OCI-M2 (cell line): ENCODE results near the gene SPATA21.
"Not testable (repeated sequence)": the region's sequence is repeated elsewhere in the genome, so short reads cannot be mapped to it uniquely, and the experiment has no call there.

Source experiments
- DNase-seq: peaks from one replicate; lab custom pipeline; 2025; ENCODE audit not compliant: unreplicated experiment; lab: John Stamatoyannopoulos, UW

SPATA21 gene

GRCh38 chr1:16386454-16387113 lies 50.6 kb downstream of the SPATA21 start:
- no peak for DNase-seq

DNA sequence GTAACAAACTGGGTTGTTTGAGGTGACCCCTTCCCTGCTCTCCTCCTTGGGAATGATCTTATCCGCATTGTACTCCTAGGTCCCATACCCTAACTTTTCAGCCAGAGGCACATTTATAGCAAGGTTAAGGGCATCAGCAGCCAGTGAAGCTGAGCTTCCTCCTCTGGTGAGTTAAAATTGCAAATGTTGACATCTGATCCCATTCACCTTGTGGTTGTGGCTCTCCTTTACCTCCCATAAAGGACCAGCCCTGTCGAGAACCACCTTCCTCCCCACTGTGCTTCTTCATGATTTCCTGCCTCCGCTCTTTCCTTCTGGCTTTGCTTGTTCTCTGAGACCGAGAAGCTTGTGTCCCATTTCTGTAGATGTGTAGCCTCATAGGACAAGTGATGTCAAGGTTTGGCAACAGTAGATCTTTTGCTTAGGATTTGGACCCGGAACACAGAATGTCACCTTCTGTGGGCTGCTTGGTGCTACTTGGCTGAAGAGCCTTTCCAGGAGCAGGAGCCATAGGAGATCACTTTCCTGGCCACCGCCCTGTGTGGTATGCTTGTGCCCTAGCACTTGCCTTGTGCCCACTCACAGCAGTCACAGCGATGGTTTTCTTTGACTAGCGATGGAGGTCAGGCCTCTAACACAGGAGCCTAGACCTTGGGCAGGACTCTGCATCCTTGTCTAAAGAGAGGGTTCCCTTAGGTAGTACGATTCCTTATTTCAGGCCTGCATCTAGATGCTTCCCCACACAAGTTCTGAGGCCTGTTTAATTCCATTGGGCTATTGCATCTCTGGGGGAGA lies 51.4 kb downstream of the SPATA21 start:
- DNase-seq = no peak

GRCh38 chr1:16383888-16384287 lies 53.3 kb downstream of the SPATA21 start:
- no peak for DNase-seq

GRCh38 chr1:16380868-16381267 lies 56.4 kb downstream of the SPATA21 start:
- DNase-seq = no peak

DNA sequence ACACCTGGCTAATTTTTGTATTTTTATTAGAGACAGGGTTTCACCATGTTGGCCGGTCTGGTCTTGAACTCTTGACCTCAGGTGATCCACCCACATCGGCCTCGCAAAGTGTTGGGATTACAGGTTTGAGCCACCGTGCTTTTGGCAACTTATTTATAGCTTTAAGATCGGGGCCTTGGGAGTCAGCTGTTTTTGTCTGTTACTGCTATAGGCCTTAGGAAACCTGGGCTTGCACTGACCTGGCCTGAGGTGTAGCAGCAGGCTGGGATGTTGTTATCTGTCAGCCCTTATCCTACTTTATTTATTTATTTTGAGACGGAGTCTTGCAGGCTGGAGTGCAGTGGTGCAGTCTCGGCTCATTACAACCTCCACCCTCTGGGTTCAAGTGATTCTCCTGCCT lies 58.8 kb downstream of the SPATA21 start:
- no peak for DNase-seq

DNA sequence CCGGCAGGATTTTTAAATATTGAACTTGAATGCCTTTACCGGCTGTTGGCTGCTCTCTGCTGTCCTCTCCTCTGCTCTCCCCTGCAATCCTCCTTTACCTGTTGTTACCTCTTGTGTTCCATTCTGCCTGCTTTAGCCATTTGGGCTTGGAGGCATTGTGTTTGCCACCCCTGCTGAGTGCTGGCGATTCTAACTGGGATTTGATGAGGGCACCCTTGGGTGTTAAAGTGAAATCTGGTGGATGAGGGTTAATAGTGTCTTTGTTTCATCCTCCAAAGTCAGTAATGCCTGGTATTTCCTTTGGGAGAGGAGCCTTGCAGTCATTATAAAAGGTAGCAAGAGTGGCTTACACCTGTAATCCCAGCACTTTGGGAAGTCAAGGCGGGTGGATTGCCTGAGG lies 60.3 kb downstream of the SPATA21 start:
- DNase-seq = no peak

- DNase-seq = no peak
Measured at GRCh38 chr1:16375521-16376340, 61.5 kb downstream of the SPATA21 start.

DNA sequence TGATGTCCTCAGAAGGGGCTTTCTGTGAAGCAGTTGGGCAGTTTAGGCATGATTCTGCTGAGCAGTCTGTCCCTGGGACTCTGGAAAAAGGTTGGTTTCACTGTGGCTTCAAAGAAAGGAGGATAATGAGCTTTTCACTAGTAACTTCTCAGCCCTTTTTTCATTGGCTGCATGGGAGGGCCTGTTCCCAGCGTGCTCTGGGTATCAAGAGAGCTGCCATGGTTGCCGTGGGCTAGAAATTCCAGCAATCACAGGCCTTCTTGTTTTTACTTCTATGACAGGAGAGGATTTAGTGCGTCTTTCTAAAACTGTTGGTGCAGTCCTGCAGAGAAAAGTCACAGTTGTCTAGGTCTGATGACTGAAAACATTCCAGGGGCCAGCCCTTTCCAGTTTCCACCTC lies 63.0 kb downstream of the SPATA21 start:
- no peak for DNase-seq

GRCh38 chr1:16372535-16373285 lies 64.5 kb downstream of the SPATA21 start:
- DNase-seq = no peak

GRCh38 chr1:16371725-16372124 lies 65.5 kb downstream of the SPATA21 start:
- DNase-seq = no peak

- DNase-seq = no peak
Measured at GRCh38 chr1:16369821-16370220, 67.4 kb downstream of the SPATA21 start.

GRCh38 chr1:16367968-16368890 lies 69.0 kb downstream of the SPATA21 start:
- no peak for DNase-seq

- DNase-seq = no peak
Measured at GRCh38 chr1:16367258-16367967, 69.8 kb downstream of the SPATA21 start.

- DNase-seq = peak; percentile 71
Measured at GRCh38 chr1:16366722-16367257, 70.4 kb downstream of the SPATA21 start, which contains the start of gene SZRD1. Gene SZRD1, plus strand, starts transcription at chr1:16367242. Its CDS starts 16 bp downstream, at chr1:16367258.

GRCh38 chr1:16365146-16365498 lies 72.1 kb downstream of the SPATA21 start:
- DNase-seq = not testable (repeated sequence)

GRCh38 chr1:16356867-16357266 lies 80.4 kb downstream of the SPATA21 start:
- no peak for DNase-seq

DNA sequence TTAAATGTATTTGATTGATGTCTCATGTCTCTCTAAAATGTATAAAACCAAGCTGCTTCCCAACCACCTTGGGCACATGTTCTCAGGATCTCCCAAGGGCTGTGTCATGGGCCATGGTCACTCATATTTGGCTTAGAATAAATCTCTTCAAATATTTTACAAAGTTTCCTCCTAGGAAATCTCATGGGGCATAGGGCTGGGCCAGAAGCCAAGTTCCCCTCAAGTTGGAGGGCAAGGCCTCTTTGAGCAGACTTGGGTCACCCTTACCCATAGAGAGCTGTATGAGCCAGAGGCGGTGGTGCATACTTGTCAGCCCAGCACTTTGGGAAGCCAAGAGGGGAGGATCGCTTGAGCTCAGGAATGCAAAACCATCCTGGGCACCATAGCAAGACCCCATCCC lies 82.6 kb downstream of the SPATA21 start:
- no peak for DNase-seq

DNA sequence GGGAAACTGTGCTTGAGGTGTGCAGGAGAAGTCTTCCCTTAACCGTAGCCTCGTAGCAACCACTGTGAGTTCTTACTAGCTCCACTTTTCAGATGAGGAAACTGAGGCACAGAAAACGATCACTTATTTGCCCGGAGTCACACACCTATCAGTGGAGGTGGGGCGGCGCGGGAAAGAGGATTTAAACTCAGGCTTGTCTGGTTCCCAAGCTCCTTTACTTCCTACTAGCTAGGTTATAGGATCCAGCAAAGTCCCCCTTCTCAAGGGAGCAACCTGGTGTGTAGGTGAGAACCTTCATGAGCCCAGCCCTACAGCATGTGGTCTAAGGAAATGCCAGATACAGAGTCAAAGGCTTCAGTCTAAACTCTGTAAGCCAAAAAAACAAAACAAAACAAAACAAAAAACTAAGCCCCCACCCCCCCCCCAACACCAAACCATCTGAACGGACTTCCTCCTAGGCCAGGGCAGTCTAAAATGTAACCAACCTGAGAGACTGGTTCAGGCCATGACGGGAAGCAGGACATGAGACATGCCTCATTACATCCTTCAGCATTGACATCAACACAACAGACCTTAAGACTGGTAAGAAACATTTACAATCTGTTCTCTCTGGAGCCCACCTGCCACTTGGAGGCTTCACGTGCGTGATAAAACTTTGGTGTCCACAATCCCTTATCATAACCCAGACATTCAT lies 84.2 kb downstream of the SPATA21 start:
- DNase-seq = no peak
